ENCODE data around the gene TMEM201. TPM values are rescaled to one million over a fixed set of nuclear protein-coding genes. Genes with fewer than 3 reads are reported as not detected.

TMEM201 gene
- total and polyA plus RNA-seq, 4 donors = 4.5 to 10.8 (median 5.8) TPM

- H3K4me1 ChIP-seq (ENCODE audit: control insufficient read depth in 5 of 5, insufficient read depth in 5 of 5, low read length in 5 of 5) = peaks cover 0 to 8% (median 0%) of the 10 kb centered on the region in 5 donors
- TF ChIP-seq CTCF (IDR thresholded peaks at IDR 0.05; ENCODE audit: control extremely low read depth, extremely low read depth) = no peak
- H3K9ac ChIP-seq (ENCODE audit: insufficient read depth in 1 of 2, low read length in 2 of 2) = no peak overlapping the region
- H3K27me3 ChIP-seq (ENCODE audit: control insufficient read depth in 3 of 3, insufficient read depth in 3 of 3, low read length in 2 of 3) = no peaks in the 10 kb centered on the region
- WGBS, 2 donors = 76 to 80% methylated on average over 4 of the region's 4 CpGs
- peaks cover 0 to 4% (median 0%) of the 10 kb centered on the region in 4 donors for H3K9me3 ChIP-seq (ENCODE audit: control insufficient read depth in 4 of 4, insufficient read depth in 3 of 4, low read length in 3 of 4)
- H3K27ac ChIP-seq (ENCODE audit: low read depth in 1 of 2, low read length in 1 of 2) = no peak overlapping the region
- no peak overlapping the region for H3K4me3 ChIP-seq
- DNase-seq (no peak), ATAC-seq (ENCODE audit: insufficient read depth, low FRiP score) (no peak)
- peaks cover 0 to 13% (median 9%) of the 10 kb centered on the region in 4 donors for H3K36me3 ChIP-seq (ENCODE audit: control insufficient read depth in 4 of 4, insufficient read depth in 4 of 4, low read length in 4 of 4)
These were observed 35.0 kb upstream of the TMEM201 start for GRCh38 chr1:9553736-9554144.

GRCh38 chr1:9555942-9556341 is 32.8 kb upstream of the TMEM201 start:
- ATAC-seq (ENCODE audit: insufficient read depth, low FRiP score) = no peak
- WGBS, 2 donors = 93 to 95% methylated on average over 4 of the region's 4 CpGs
- DNase-seq = no peak
- H3K9me3 ChIP-seq (ENCODE audit: control insufficient read depth in 4 of 4, insufficient read depth in 3 of 4, low read length in 3 of 4) = peaks cover 0 to 2% (median 0%) of the 10 kb centered on the region in 4 donors
- H3K4me3 ChIP-seq = no peak overlapping the region
- H3K27ac ChIP-seq (ENCODE audit: low read depth in 1 of 2, low read length in 1 of 2) = peak overlapping the region in 1 of 2 donors; percentile 79
- no peak overlapping the region for H3K9ac ChIP-seq (ENCODE audit: insufficient read depth in 1 of 2, low read length in 2 of 2)
- H3K4me1 ChIP-seq (ENCODE audit: control insufficient read depth in 5 of 5, insufficient read depth in 5 of 5, low read length in 5 of 5) = peaks cover 0 to 11% (median 0%) of the 10 kb centered on the region in 5 donors
- TF ChIP-seq CTCF (IDR thresholded peaks at IDR 0.05; ENCODE audit: control extremely low read depth, extremely low read depth) = no peak
- H3K27me3 ChIP-seq (ENCODE audit: control insufficient read depth in 3 of 3, insufficient read depth in 3 of 3, low read length in 2 of 3) = no peaks in the 10 kb centered on the region
- H3K36me3 ChIP-seq (ENCODE audit: control insufficient read depth in 4 of 4, insufficient read depth in 4 of 4, low read length in 4 of 4) = peaks cover 0 to 13% (median 8%) of the 10 kb centered on the region in 4 donors

GRCh38 chr1:9557624-9558023 is 31.1 kb upstream of the TMEM201 start:
- no peak for TF ChIP-seq CTCF (IDR thresholded peaks at IDR 0.05; ENCODE audit: control extremely low read depth, extremely low read depth)
- H3K27me3 ChIP-seq (ENCODE audit: control insufficient read depth in 3 of 3, insufficient read depth in 3 of 3, low read length in 2 of 3) = no peaks in the 10 kb centered on the region
- H3K9ac ChIP-seq (ENCODE audit: insufficient read depth in 1 of 2, low read length in 2 of 2) = no peak overlapping the region
- no peak for DNase-seq
- H3K4me1 ChIP-seq (ENCODE audit: control insufficient read depth in 5 of 5, insufficient read depth in 5 of 5, low read length in 5 of 5) = peaks cover 0 to 21% (median 7%) of the 10 kb centered on the region in 5 donors
- no peak overlapping the region for H3K27ac ChIP-seq (ENCODE audit: low read depth in 1 of 2, low read length in 1 of 2)
- peaks cover 0 to 2% (median 0%) of the 10 kb centered on the region in 4 donors for H3K9me3 ChIP-seq (ENCODE audit: control insufficient read depth in 4 of 4, insufficient read depth in 3 of 4, low read length in 3 of 4)
- 64 to 87% methylated on average over 5 of the region's 5 CpGs for WGBS, 2 donors
- H3K4me3 ChIP-seq = no peak overlapping the region
- ATAC-seq (ENCODE audit: insufficient read depth, low FRiP score) = no peak
- peaks cover 0 to 13% (median 8%) of the 10 kb centered on the region in 4 donors for H3K36me3 ChIP-seq (ENCODE audit: control insufficient read depth in 4 of 4, insufficient read depth in 4 of 4, low read length in 4 of 4)
